ENCODE measurements around the gene SUGCT. TPM values are rescaled to one million over a fixed set of nuclear protein-coding genes. Genes with fewer than 3 reads are reported as not detected.

SUGCT gene
- 1.7 TPM in 1 of 2 replicates, not detected in the other for total RNA-seq (2014; rRNA removed; shearing (Covaris generic))
- total RNA-seq (2022): not detected in 2 replicates
- percentile 21 among the genes with signal in this experiment for Bru-seq, nascent RNA
- percentile 16 among the genes with signal in this experiment for BruChase-seq, experiment 1, labeled RNA remaining after a 6-hour chase
- percentile 20 among the genes with signal in this experiment for BruChase-seq, experiment 2, labeled RNA remaining after a 2-hour chase
- long read RNA-seq: 0 reads

DNA sequence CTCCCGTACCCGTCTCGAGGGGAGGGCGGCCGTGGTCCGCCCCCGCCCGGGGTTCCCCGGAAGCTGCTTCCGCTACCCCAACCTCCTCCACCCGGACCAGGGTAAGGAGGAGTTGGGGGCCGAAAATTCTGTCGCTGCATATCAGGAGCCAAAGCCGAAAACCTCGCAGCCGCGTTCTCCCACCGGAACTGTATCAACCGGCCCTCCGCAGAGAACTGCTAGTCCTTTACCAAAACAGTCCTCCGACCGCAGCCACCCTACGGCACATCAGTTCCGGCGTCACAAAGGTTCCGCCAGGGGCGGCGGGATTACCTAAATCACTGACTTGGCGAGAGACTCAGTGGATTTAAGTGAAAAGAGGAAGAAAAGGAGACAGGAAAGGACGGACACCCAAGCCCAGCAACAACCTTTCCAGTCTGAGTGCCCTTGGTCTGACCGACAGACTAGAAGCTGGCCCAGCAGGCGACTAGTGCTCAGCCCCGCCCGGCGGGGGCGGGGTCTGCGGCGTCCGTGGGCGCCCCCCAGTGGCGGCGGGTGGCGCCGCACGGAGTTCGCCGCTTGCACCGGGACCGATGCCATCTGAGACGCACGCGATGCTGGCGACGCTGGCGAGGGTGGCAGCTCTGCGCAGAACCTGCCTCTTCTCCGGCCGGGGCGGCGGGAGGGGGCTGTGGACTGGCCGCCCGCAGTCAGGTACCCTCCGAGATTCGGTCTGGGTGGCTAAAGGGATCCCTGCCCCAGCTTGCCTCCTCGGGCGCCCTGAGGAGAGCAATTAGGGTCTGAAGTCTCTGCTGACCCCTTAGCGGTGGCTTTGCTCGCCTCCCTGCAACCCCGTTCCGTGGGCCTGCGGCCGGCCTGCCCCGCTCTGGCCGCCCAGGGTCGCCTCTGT is at the start of gene SUGCT, which contains the start of gene MPLKIP:
SUGCT (plus strand) TSS at position 578 of the 889 bp plus-strand sequence.
MPLKIP (minus strand) TSS at position 195 of the 889 bp plus-strand sequence; CDS start at position 140, 55 bp downstream.
- Histone ChIP-seq H4K20me1 (ENCODE audit: insufficient read depth, low read length) (peaks cover 18% of the 10 kb centered on the region), H3K4me2 (ENCODE audit: low read length) (peak within 1 kb of the TSS; percentile 96), H3K9me3 (ENCODE audit: low read length) (no peaks in the 10 kb centered on the region), H3K9me2 (ENCODE audit: insufficient read depth, low read length) (no peaks in the 10 kb centered on the region), H3K4me1 (ENCODE audit: insufficient read depth, low read length, poor library complexity, severe bottlenecking) (peaks cover 18% of the 10 kb centered on the region), H3K79me2 (ENCODE audit: insufficient read depth, low read depth, low read length) (peaks cover 45% of the 10 kb centered on the region), H2AFZ (ENCODE audit: low read length) (peak within 1 kb of the TSS; percentile 79), H3K4me3 (ENCODE audit: low read depth, low read length, poor library complexity, severe bottlenecking) (peak within 1 kb of the TSS; percentile 100), H3K27ac (ENCODE audit: low read depth, low read length, poor library complexity, severe bottlenecking) (peak within 1 kb of the TSS; percentile 89), H3K36me3 (ENCODE audit: insufficient read depth, low read length) (peaks cover 35% of the 10 kb centered on the region)
- BruUV-seq (replicated peaks): no TSS peak
- ChIA-PET POLR2A (interaction anchor here (0.5 to 2.3 kb wide), 4 partner anchors 8 to 186 kb away, joined by 3 to 7 read pairs (median 4); no protein-coding TSS in a partner anchor), CTCF (ENCODE audit: unreplicated experiment) (no interaction called here)
- no peak for TF ChIP-seq EZH2phosphoT487 (IDR thresholded peaks at IDR 0.05; ENCODE audit: borderline replicate concordance, low read depth, low read length)
- TF ChIP-seq, protein P1, sequence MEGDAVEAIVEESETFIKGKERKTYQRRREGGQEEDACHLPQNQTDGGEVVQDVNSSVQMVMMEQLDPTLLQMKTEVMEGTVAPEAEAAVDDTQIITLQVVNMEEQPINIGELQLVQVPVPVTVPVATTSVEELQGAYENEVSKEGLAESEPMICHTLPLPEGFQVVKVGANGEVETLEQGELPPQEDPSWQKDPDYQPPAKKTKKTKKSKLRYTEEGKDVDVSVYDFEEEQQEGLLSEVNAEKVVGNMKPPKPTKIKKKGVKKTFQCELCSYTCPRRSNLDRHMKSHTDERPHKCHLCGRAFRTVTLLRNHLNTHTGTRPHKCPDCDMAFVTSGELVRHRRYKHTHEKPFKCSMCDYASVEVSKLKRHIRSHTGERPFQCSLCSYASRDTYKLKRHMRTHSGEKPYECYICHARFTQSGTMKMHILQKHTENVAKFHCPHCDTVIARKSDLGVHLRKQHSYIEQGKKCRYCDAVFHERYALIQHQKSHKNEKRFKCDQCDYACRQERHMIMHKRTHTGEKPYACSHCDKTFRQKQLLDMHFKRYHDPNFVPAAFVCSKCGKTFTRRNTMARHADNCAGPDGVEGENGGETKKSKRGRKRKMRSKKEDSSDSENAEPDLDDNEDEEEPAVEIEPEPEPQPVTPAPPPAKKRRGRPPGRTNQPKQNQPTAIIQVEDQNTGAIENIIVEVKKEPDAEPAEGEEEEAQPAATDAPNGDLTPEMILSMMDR (conservative IDR thresholded peaks at IDR 0.05; ENCODE audit: low read length): peak; percentile 91
- intact Hi-C loops (cut with micrococcal nuclease; ENCODE audit: unreplicated experiment): loop anchor here (1.0 to 5.0 kb wide), 5 partner anchors 185 to 568 kb away; partner anchors contain the start of genes RALA and YAE1
- DNase-seq (ENCODE audit: low spot score): peak; percentile 91

DNA sequence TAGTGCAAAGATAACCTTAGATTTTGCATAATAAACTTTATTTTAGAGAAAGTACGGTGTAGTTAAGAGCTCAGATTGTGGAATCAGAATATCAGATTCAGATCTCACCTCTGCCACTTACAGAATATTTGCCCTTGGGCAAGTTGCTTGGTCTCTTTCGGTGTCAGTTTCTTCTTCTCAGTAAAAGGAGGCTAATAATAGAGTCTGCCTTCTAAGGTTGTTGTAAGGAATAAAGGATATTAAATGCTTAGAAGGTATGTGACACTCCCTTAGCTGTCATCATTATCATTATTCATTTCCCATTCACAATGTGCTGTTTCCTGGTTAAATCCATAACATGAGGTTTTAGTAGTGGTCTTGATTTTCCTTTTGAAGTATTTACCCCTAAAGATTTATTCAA is 42.6 kb upstream of the SUGCT start:
- Histone ChIP-seq H3K79me2 (ENCODE audit: insufficient read depth, low read depth, low read length) (no peaks in the 10 kb centered on the region), H4K20me1 (ENCODE audit: insufficient read depth, low read length) (0 out of 2 replicates have a peak, but pooled peaks cover 4% of the 10 kb centered on the region), H3K36me3 (ENCODE audit: insufficient read depth, low read length) (peaks cover 88% of the 10 kb centered on the region), H3K4me3 (ENCODE audit: low read depth, low read length, poor library complexity, severe bottlenecking) (no peak overlapping the region), H3K9me2 (ENCODE audit: insufficient read depth, low read length) (no peaks in the 10 kb centered on the region), H3K27ac (ENCODE audit: low read depth, low read length, poor library complexity, severe bottlenecking) (no peak overlapping the region), H3K4me1 (ENCODE audit: insufficient read depth, low read length, poor library complexity, severe bottlenecking) (no peaks in the 10 kb centered on the region), H3K4me2 (ENCODE audit: low read length) (no peak overlapping the region), H3K9me3 (ENCODE audit: low read length) (no peaks in the 10 kb centered on the region), H2AFZ (ENCODE audit: low read length) (no peak overlapping the region)
- DNase-seq (ENCODE audit: low spot score): no peak
- BruUV-seq (replicated peaks): no TSS peak
- ChIA-PET POLR2A (no interaction called here), CTCF (ENCODE audit: unreplicated experiment) (no interaction called here)
- intact Hi-C loops (cut with micrococcal nuclease; ENCODE audit: unreplicated experiment): no loop called here
- TF ChIP-seq EZH2phosphoT487 (IDR thresholded peaks at IDR 0.05; ENCODE audit: borderline replicate concordance, low read depth, low read length): no peak
- TF ChIP-seq, protein P1 (conservative IDR thresholded peaks at IDR 0.05; ENCODE audit: low read length): no peak

Data from OCI-LY7 (cell line).